ENCODE data around the gene EME2.

DNA sequence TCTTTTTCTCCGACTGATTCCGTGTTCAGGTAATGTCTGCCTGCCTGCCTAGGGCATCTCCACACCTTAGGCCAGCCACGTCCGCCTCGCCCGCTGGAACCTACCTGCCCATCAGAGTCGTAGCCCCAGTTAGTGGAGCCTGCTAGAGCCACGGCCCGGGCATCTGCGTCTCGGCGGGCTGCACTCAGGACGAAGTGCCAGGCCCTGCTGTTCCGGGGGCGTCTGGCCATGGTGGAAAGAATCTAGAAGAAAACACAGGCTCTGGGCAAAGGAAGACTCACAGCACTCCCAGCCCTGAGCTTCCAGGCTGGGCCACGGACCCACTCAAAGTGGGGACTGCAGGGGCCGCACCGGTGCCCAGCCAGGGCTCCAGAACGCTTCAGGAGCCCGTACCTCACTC, 8.6 kb downstream of the EME2 start:
- TF ChIP-seq, protein P1, sequence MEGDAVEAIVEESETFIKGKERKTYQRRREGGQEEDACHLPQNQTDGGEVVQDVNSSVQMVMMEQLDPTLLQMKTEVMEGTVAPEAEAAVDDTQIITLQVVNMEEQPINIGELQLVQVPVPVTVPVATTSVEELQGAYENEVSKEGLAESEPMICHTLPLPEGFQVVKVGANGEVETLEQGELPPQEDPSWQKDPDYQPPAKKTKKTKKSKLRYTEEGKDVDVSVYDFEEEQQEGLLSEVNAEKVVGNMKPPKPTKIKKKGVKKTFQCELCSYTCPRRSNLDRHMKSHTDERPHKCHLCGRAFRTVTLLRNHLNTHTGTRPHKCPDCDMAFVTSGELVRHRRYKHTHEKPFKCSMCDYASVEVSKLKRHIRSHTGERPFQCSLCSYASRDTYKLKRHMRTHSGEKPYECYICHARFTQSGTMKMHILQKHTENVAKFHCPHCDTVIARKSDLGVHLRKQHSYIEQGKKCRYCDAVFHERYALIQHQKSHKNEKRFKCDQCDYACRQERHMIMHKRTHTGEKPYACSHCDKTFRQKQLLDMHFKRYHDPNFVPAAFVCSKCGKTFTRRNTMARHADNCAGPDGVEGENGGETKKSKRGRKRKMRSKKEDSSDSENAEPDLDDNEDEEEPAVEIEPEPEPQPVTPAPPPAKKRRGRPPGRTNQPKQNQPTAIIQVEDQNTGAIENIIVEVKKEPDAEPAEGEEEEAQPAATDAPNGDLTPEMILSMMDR (IDR thresholded peaks at IDR 0.05), result no peak
- no peak for TF ChIP-seq POLR2A (IDR thresholded peaks at IDR 0.05)
